NCI-H69 (cell line): Measurements from ENCODE around the gene NR5A1.
A peak's percentile ranks its signal among the peaks of the same experiment; 100 is the strongest.

Experiments used
- DNase-seq: peaks from one replicate; lab custom pipeline; 2025; lab: John Stamatoyannopoulos, UW

Gene NR5A1

DNA sequence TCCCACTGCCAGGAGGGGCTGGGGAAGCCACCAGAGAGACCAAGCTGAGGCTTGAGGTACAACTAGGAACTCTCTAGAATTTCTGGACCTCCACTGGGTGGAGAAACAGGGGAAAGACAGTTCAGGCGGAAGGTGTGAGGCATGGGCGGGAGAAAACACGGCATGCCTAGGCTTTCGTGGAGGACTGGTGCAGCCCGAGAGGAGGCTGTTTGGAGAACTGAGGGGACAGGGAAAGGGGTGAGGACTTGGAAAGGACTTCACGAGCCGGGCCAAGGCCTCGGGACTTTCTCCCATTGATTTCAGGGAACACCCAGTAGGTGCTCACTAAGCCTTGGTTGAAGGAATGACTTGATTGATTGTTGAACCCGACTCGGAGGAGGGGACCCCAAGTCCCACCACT, 66.4 kb downstream of the NR5A1 start:
- no peak for DNase-seq

DNA sequence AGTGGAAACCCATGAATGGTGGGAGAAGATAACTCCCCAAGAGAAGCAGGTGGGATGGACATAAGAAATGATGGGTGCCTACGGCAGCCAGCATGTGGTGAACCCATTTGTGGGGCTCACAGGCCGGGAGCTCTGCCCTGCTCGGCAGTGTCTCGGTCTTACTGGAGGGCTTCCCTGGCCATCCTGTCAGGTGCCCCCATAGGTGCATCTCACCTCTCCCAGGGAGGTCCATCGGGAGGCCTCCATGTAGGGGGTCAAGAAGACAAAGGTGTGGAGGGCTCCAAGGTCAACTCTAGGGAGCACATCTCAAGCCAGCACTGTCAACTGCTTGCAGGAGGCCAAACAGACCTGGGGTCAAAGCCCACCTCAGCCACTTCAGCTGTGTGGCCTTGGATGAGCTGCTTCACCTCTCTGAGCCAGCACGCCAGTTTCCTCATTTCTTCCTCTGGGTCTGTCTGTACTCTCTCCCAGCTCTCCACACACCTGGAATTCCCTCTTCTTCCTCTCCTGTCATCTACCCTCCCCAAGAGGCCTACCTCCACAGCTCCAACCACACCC, 67.4 kb downstream of the NR5A1 start:
- no peak for DNase-seq

DNA sequence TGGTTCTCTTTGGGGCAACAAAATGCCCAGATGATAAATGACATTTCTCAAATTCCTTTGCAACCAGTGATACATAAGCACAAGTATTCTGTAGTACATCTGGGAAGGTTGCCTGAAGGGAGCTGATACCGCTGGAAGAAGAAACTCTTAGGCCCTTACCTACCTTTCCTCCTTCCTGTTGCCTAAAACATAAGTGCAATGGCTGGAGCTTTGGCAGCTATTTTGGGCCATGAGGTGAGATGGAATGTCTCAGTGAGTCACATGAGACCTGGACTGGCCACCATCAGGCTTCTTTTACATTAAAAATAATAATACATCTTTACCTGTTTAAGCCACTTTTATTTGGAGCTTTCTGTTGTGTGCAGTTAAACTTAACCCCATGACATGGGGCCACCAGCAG, 68.1 kb downstream of the NR5A1 start:
- no peak for DNase-seq

DNA sequence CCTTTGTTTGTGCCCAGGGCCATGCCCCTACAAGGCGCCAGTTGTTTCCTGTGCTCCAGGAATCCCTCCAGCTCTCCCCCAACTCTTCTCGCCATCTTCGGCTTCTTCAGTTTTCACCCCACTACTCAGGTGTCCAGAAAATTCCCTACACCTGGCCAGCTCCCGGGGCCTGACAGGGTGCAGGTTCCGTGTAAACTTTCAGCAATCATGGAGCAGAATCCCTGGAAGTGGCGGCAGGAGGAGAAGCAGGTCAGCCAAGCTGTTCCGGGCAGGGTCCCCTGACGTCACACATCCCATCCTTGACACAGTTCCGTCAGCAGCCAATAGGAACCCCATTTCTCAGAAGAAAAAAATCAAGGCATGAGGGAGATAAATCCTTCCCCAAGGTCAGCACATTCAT, 69.1 kb downstream of the NR5A1 start:
- DNase-seq, result no peak

DNA sequence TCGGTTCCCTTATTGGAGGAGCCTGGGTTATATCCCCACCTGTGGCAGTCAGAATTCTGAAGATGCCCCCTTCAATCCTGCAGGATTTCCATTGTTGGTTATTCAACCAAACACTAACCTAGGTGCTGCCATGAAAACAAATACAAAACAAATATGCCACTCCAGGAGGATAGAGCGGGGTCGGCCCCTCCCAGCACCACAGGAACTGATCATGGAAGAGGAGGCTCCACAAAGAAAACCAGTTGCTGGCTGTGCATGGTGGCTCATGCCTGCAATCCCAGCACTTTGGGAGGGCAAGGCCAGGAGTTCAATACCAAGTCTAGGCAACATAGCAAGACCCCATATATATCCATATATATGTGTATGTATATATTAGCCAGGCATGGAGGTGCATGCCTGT, 70.1 kb downstream of the NR5A1 start:
- DNase-seq, result peak; percentile 13

DNA sequence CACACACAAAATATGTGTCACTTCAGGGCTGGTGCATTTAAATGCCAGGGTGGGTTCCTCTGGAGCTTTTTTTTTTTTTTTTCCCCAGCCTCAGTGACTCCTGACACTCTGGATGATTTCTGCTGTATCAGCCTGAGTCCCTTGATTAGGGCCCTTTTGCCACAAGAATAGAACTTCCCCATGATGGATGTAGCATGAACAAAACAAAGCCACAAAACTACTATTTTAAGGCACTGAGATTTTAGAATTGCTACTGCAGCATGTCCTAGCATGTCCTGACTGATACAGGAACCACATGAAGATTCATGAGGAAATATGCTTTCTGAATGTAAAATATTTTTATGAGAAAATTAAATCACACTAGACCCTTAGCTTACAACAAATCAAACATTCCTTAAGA, 70.9 kb downstream of the NR5A1 start:
- no peak for DNase-seq
